HEK293 (cell line): ENCODE results near the gene CA10.

Source experiments
- CTCF ChIP-seq: fragments of 450-650 bp; formaldehyde crosslinking; IDR thresholded peaks from 2 replicates; pipeline ENCODE4 v1.5.1; 2016; ENCODE audit warnings: missing biosample characterization, missing genetic modification characterization
- MEIS1 ChIP-seq: sonication (generic); formaldehyde crosslinking; IDR thresholded peaks from 2 replicates; pipeline ENCODE4 v1.8.1; 2022; ENCODE audit warnings: missing genetic modification reagents, mild to moderate bottlenecking, borderline replicate concordance
- ZBTB17 ChIP-seq: fragments of 450-650 bp; formaldehyde crosslinking; IDR thresholded peaks from 2 replicates; pipeline ENCODE4 v1.5.1; 2016; ENCODE audit warnings: missing biosample characterization, missing genetic modification characterization
- ZBTB26 ChIP-seq: fragments of 450-650 bp; formaldehyde crosslinking; optimal IDR thresholded peaks from 2 replicates; pipeline ENCODE3; 2016; ENCODE audit warnings: missing biosample characterization, mild to moderate bottlenecking, missing genetic modification characterization

GRCh38 chr17:51807460-51807859 is 351.1 kb downstream of the CA10 start:
- no peak for TF ChIP-seq MEIS1
- no peak for TF ChIP-seq CTCF (tag by site-specific recombination)
- TF ChIP-seq ZBTB17 (tag by site-specific recombination): no peak
- TF ChIP-seq ZBTB26: no peak
